AML-193 (cell line): ENCODE measurements around the gene RNASE8.

Experiments
- DNase-seq, 2 experiments: peaks; one replicate each; lab custom pipeline; 2025; lab: John Stamatoyannopoulos, UW

The RNASE8 gene

DNA sequence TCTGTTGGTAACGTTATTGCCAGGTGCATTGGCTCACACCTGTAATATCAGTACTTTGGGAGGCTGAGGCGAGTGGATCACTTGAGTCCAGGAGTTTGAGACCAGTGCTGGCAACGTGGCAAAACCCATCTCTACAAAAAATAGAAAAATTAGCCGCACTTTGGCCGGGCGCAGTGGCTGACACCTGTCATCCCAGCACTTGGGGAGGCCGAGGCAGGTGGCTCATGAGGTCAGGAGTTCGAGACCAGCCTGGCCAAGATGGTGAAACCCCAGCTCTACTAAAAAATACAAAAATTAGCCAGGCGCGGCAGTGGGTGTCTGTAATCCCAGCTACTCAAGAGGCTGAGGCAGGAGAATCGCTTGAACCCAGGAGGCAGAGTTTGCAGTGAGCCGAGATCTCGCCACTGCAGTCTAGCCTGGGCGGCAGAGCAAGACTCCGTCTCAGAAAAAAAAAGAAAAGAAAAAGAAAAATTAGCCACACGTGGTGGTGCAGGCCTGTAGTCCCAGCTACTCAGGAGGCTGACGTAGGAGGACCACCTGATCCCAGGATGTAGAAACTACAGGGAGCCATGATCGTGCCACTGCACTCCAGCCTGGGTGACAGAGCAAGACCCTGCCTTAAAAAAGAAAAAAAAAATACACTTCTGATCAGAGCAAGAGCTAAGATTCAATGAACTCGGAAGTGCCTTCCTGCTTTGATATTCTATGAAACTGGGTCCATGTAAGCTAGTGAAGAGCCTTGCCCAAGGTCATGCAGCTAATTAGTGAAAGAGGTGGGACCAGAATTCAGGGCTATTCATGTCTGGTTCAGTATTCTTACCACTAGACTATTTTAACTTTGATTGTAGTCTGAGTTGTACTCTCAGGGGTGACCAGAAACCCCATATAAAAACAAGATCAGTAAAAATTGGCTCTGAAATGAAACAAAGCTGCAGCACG, 4.2 kb upstream of the RNASE8 start:
- DNase-seq = no peak

DNA sequence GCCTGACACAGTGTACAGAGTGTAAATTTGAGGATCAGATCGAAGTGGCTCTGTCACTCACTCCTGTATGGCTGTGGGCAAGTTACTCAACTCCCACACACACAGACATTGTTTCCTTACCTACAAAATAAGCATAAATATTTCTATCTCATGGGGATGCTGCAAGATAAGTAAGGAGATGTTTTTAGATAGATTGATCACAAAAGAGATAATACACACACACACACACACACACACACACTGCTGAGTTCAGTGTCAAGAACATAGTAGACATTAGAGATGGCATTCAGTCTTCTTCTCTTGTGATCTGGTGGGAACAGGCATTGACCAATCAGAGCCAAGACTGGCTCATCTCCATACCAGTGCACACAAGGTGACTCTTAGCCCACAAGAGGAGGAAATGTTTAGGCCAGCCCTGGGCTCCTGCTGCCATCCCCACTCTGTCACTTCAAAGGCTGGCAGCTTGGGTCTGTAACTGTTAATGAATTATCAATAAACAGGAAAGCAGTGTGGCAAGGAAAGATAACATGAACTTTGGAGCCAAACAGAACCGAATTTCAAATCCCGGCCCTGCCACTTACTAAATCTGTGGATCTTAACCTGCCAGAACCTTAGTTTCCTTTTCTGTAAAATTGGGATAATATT, 3.4 kb upstream of the RNASE8 start:
- DNase-seq = no peak

DNA sequence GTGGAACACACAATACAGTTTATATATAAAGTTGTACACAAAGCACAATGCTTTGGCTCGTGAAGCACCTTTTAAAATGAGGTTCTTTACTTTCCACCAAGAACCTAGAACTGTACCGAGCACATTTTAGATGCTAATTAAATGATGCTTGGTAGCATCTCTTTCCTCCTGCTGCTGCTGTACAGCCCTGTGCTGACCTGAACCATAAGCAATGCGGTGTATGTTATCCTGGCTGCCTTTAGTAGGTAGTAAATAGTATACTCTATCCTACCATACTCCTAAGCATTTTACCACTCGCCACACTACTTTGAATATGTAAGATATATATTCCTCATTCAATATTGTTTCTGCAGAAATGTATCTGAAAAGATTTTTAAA, 2.9 kb upstream of the RNASE8 start:
- DNase-seq = no peak

DNA sequence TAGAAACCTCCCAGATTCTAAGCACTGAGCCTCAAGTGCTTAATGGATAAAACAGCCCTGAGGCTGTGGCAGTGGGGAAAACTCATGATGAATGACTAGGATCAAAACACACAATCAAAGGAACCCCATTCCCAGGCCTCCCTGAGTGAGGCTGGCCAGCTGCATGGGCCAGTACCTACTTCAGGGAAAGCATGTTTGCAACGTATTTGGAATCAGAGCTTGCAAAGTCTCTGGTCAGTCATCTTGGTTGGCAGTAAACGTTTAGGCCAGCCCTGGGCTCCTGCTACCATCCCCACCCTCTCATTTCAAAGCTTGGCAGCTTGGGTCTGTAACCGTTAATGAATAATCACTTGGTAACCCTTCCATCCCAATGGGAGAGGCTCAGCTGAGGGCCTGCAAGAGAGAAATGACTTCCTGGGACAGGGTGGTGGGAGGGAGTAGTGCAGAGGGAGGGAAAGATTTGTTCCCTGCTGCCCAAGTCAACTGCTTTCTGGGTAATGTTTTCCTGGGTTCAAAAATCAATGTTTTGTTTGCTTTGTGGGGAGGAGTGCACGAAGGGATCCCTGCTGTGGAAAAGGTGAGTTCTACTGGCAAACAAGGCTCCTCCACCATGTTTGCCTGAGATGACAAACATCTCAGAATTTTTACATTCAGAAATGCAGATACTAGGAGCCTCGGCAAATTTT, 2.0 kb upstream of the RNASE8 start:
- no peak for DNase-seq

DNA sequence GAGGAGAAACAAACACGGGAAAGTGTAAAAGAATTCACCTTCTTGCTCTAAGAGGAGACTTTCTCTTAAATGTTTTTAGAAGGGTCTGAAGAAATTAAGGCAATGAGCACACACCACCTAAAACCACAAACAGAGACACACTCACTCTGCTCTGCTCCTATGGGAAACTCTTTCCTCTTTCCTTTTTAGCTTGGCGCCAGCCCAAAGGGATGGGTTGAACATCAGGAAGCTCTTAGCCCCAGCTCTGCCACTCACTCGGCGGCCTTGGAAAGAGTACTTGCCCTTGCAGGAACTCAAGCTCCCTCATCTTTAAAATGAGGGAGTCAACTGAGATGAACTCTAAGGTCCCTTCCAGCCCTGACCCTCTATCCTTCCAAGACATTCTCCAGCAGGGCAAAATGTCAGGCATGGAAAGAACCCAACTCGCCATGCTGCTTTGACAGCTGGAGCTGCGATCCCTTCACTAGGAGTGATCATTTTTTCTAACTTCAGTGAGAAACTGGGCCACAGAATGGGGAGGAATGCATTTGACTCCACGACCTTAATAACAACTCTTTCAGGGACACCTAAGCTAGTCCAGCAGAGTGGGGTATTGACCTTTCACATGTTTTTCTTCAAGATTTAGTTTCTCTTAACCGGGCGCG, 980 bp upstream of the RNASE8 start:
- DNase-seq = no peak

DNA sequence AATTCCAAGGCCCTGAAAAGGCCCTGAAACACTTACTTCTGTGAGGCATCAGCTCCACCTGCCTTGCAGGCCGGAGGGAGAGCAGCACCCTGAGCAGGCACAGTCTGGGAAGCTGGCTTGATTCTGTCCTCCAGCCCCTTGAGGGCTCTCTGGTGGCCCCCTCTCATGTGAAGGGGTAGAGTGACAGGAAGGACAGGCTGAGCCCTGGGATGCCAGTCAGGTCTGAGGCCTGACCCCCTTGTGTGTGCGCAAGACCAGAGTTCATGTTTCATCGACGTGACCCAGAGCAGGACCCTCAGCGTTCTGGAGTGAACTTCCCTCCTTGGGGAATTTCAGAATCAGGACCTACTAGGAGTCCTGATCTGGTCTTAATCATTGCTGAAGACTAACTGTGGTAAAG, 1.3 kb downstream of the RNASE8 start:
- no peak for DNase-seq

DNA sequence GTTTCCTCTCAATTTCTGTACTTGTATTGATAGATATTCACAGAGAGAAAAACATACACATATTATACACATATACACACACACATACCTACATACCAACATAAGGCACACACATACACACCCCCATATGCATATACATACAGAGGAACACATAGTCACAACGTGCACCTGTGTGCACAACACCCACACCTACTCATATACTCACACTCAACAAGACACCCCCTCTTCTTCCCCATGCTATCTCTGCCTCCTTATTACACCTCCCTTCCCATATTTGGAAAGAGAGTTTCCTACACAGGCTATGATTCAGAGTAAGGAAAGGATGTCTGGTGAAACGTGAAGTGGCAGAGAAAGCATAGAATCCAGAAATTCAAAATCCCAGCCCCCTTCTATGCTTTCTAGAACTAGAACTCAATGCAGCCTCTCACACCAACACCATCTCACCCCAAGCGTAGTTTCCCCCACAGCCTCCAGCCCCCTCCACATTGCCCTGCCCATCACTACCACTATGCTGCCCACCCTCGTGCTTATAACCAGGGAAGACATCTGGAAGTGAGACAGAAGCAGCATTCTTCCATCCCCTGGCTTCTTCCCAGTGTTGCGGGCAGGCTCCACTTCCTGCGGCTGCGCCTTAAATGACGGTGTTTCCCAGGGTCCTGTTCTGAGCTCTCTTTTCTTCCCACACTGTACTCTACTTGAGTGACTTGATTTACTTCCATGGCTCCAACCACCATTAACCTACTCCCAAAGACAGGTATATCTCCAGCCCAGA, 2.4 kb downstream of the RNASE8 start:
- no peak for DNase-seq

DNA sequence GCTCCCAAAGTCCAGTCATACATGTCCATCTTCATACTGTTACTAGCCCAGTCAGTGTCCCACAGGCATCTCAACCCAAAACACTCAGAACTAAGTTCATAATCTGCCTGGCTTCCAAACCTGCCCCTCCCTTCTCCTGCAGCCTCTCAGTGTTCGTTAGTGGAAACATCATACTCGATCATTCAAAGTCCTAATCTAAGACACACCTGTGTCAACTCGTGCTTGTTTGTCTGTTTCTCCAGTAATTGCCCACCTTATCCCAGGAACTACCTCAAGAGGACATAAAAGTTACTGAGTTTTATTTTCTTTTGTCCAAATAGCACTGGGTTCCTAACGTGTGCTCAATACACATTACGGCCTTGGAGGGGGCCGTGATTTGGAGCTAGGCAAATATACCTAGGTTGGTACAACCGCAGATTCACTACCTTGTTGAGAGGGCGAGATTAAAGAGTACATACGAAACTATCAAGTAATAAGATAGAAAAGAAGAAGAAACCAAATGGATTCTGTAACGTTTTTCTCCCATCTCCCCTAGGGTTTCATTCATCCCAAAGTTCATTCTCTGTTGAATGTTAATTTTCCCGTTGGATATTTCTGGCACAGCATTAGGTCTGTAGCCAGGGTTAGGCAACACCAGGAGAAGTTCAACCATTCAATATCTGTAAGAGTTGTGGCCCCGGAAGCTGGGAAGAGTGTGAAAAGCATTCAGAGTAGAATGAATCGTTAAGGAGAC, 3.2 kb downstream of the RNASE8 start:
- DNase-seq = no peak

DNA sequence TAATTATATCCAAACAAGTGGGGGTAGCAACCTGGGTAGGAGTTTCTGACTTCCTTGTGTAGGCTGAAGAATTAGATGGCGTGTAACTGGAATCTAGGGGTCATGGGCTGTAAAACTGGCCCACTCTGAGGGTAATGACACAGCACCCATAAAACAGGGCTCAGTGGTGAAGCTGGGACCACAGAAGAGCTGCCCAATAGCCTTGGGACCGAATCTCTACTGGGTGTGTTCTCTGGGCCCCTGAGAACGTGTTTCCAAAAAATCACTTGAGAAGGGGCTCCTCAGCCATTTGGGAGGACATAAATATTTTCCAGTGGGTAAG, 3.7 kb downstream of the RNASE8 start:
- DNase-seq = no peak

DNA sequence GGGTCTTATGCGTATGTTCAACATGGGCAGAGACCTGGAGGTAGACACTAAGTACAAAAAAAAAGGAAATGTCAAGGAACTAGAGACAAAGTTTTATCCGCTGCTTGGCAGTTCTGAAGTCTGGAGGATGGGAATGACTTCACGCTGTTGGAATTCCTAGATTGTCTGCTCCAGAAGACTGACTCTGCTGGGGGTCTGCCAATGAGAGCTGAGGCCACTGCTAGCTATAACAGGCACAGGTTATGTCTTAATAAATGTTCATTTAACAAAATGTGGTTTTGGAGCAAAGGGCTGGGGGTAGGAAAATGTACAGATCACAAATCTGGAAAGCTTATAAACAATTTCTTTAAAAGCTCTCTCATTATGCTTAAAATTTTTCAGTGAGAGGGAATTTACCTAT, 5.9 kb downstream of the RNASE8 start:
- DNase-seq = no peak

DNA sequence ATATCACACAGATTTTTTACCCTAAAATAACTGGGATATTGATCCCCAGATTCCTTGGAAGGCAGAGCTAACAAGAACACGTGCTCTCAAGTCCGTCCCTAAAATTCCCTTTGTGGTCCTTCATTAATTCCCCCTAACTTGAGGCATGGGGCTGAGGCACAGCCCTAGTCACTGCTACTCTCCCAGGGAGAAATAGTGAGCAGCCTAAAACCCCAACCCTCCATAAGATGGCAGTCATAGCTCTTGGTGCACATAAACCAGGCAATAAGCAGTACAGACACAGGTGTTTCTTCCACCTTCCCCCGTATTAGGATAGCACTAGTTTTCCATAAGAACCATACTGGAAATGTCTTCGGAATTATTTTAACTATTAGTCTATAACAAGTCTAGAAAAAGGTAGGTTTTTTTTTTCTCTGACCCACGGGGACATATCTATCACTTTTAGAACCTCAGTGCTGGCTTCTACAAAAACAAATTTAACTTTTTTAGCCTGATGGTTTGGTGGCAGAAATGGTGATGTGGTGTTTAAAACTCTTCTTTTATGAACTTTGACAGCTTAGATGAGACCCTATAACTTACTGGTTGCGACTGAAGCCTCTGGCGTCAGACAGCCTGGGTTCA, 9.4 kb downstream of the RNASE8 start:
- peak; percentile 3 to 13 for DNase-seq

DNA sequence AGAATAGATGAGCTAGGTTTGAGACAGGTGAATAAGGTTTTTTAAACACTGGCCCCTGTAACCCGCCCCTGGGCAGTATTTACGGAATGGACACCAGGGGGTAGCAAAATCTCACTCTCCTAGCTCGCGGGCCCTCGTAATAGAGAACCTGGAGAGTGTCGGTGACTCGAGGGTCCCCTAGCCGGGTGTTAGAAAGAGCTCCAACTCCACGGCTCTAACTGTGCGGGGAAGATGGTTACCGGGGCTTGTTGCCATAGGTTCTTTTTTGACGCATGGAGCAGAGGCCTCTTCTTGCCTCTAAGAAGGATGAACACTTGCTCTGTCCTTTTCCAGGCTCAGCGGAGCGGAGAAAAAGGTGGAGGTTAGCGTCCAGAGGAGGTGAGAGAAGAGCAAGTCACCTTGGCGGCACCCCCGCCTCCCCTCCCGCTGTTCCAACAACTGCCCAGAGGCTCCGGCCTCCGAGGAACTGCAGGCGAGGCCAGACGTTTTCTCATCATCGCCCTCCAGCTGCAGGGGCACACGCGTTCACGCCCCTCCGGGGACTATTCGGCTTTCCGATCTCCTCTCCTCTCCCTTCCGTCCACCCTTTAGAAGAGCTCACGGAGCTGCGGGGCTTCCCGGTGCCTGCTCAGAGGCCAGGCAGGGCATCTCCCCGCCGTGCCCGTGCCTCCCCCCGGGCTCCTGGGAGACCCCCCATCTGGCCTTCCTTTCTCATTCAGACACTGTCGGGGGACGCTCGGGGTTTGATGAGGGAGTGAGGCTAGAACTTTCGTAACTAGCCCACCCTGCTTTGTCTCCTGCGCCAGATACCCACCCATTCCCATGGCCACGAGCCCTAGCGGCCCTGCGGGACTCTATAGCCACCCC, 11.1 kb downstream of the RNASE8 start:
- peak; percentile 47 to 75 for DNase-seq

DNA sequence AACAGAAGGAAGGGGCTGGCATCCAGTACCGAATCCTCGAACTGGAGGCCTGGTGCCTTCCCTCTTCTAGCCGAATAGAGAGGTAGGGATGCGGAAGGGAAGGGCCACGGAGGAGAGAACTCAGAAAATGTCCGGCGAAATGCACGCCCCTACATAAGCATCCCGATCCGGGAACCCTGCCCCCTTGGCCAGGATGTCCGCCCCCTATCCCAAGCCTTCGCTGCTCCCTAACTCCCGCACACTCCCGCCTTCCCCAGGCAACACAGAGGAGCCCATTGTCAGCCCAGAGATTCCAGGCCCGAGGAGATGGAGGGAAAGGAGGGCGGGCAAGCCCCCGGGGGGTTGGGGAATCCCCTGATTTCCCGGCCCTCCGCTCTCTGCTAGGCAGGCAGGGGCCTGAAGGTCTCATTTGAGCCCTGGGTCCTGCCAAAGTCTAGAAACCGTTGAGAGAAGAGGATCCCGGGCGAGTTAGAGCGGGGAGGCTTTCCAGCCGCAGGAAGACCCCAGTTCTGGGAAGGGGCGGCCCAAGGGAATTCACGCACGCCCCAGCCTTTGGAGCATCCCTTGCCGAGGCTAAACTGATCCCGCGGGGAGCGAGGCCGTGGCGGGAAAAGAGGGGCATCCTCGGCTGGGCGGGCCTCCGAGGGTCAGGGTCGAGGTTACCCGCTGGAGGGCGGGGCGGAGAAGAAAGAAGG, 11.9 kb downstream of the RNASE8 start:
- no peak for DNase-seq

DNA sequence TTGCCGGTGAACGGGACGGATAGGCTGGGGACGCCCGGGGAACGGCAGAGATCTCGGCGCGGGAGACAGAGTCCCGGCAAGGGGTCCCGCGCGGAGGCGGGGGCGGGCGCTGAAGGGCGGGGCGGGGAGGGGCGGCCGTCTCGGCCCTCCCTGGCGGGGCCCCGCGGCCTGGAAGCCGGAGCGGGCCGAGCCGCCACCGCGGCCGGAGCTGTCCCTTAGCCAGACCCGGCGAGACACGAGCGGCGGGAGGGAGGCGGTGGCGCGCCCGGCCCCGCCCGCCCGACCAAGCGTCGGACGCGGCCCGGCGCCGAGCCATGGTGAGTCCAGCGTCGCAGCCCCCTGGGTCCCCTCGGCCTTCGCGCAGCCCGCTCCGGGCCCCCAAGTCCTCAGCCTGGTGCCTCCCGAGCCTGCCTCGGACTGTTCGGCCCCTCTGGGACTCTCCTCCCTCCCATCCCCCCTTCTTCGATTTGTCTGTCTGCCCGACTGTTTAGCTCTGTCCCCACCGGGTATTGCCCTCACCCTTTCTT, 12.5 kb downstream of the RNASE8 start, which contains the start of gene ARHGEF40:
TSS of gene ARHGEF40 (plus strand) at position 222 of the 527 bp plus-strand sequence. CDS start at position 315, 93 bp downstream.
- DNase-seq = no peak

DNA sequence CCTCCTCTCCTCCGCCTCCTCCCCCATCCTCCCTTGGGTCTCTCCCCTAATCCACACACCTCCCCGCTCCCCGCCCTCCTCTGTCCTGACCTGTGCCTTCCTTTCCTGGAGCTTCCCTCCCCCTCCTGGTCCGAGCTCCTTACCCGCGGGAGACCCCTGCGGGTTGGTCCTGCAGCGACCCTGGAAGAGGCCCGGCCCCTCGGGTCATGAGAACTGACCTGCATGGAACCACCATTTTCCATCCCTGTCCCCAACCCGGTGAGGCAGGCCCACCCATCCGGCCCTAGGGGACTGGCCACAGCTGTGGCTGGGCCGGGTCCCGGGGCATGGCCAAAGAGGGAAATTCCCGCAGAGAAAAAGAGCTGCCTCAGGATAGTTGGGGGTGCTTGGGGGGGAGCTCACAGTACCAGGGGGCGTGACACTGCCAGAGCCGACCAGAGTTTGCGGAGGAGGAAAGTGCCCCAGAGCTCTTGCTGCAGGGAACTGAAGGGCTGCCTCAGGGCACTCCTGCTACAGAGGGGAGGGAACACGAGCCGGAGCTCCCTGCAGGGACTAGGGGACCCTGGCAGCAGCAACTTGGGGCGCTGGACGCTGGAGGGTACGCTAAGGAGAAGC, 13.1 kb downstream of the RNASE8 start:
- peak; percentile 35 to 49 for DNase-seq

DNA sequence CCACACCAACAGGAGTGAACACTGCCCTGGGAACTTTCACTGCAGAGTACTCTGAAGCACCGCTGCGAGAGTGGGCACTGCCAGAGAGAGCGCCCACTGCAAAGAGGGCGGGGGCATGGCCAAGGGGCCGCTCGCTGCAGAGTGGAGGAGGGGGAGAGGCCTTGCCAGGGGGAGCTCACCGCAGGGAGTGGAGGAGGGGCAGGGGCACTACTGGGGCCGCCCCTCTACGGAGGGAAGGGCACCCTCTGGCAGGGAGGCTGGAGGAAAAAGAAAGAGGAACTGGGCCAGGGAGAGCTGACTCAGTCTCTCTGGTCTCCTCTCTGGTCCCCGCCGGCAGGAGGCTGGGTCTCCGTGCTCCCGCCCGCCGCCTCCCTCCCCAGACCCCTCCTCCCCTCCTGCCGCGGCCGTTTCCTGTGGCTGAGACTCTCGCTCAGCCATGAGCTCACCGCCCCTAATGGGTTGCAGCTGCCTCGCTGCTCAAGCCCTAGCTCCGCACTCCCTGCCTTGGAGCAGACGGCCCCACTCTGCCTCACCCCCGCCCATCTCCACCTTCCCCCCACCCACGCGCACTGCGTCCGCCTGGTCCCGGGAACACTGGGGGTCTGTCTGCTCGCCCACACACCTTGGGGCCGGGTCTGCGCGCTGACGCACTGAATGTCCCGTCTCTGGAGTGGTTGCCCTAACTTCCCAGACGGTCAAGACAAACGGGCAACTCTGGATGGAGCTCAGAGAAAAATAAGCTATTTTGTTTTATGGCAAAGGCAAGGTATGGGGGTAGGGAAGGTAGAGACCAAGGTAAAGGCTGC, 13.8 kb downstream of the RNASE8 start:
- peak; percentile 81 to 91 for DNase-seq

DNA sequence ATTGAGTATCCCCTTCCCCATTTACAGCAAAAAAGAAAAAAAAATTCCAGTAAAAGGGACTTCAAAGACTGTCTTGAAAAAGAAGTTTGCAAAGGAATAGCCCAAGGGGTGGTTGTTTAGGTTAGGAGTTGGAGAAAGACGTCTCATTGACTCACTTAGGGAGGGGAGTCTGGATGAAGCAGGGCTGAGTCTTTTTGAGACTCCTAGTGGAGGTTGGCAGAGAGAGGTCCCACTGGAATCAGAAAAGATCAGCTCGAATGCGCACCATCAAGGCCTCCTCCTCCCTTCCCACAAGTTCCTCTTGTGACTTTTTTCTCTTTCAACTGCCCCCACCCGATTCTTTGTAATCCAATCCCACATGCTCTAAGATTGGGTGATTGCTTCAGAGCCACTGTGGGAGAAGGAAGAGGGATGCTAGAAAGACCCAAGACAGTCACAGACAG, 14.4 kb downstream of the RNASE8 start:
- DNase-seq = peak; percentile 63 to 83
